ENCODE results near the gene SORCS1. TPM values are rescaled to one million over a fixed set of nuclear protein-coding genes. Genes with fewer than 3 reads are reported as not detected.

The SORCS1 gene
- total and polyA plus RNA-seq, 2 of the 8 experiments (the other 6 are each of a cell fraction or from before 2014, with no cell fraction given): 4.1 to 4.6 TPM

DNA sequence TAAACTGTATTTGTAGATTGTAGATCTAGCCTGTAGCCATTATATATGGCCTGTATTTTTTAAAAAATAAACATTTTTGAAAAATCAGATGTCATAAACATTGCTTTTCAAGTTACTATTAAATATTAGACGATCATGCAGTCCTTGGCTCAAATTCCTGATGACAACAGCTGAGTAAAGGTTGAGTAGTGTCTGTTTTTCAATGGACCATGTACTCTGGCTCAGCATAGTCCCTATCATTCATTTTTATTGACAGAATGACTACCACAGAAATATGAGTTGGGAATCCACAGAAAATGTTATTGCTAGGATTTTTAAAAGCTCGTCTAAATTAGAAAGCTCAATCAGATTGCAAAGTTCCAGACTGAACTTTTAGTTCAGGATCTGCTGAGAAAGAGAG is 145.4 kb downstream of the SORCS1 start:
- WGBS, 2 experiments (ENCODE audit: extremely low coverage in 1 of 2, insufficient coverage in 1 of 2, insufficient read length in 1 of 2, insufficient replicate concordance in 2 of 2, low coverage in 1 of 2, low lambda C conversion rate in 2 of 2, missing lambda C conversion rate in 1 of 2): 94% methylated on average over 2 of the region's 2 CpGs; no CpG with 5 or more reads in 1 of the 2 experiments
- Histone ChIP-seq H3K14ac (ENCODE audit: insufficient read length) (no peak overlapping the region), H3K4me3 (ENCODE audit: extremely low read depth in 1 of 4, insufficient read depth in 2 of 4, low read depth in 3 of 4, low read length in 4 of 4) (no peak overlapping the region), H2AFZ (ENCODE audit: low read length) (no peak overlapping the region), H3K27ac (ENCODE audit: low read depth, low read length) (no peak overlapping the region), H3K4ac (replicated peaks; ENCODE audit: insufficient read length, low read depth, low read length) (no peak overlapping the region), H2BK5ac (ENCODE audit: low read depth, low read length) (no peak overlapping the region), H3K4me1 (replicated peaks in 1 of 4; ENCODE audit: control insufficient read depth in 3 of 4, insufficient read depth in 4 of 4, low read length in 3 of 4) (peaks cover 0 to 5% (median 0%) of the 10 kb centered on the region in 4 experiments; a peak in 1 of 7 replicates), H4K5ac (ENCODE audit: insufficient read length, low read depth, low read length) (no peak overlapping the region), H3K23me2 (ENCODE audit: low read depth, low read length) (no peaks in the 10 kb centered on the region), H4K91ac (replicated peaks; ENCODE audit: insufficient read length, low read length) (no peak overlapping the region), H3K23ac (ENCODE audit: insufficient read length) (no peak overlapping the region), H3K9me3 (ENCODE audit: insufficient read depth in 2 of 2, low read depth in 1 of 2, low read length in 1 of 2) (peaks cover 0 to 3% of the 10 kb centered on the region in 2 experiments; a peak in 1 of 4 replicates), H4K8ac (ENCODE audit: extremely low read depth, insufficient read depth, low read length) (no peak overlapping the region), H3K79me2 (ENCODE audit: control insufficient read depth in 1 of 2, insufficient read depth in 2 of 2, low read length in 2 of 2) (no peaks in the 10 kb centered on the region), H2BK12ac (ENCODE audit: low read depth, low read length) (no peak overlapping the region), H3K56ac (replicated peaks; ENCODE audit: insufficient read length, low read depth, low read length) (no peak overlapping the region), H3K79me1 (ENCODE audit: low read depth, low read length) (no peaks in the 10 kb centered on the region), H3K18ac (ENCODE audit: extremely low read depth, low read length) (no peak overlapping the region), H2BK120ac (replicated peaks; ENCODE audit: low read depth, low read length) (no peak overlapping the region), H3K27me3 (replicated peaks in 1 of 4; ENCODE audit: control insufficient read depth in 3 of 4, extremely low read depth in 1 of 4, insufficient read depth in 3 of 4, low read length in 3 of 4) (no peaks in the 10 kb centered on the region), H3K36me3 (ENCODE audit: control insufficient read depth in 2 of 4, insufficient read depth in 4 of 4, low read length in 3 of 4) (no peaks in the 10 kb centered on the region), H4K20me1 (replicated peaks in 1 of 2; ENCODE audit: control insufficient read depth in 1 of 2, insufficient read depth in 2 of 2, low read length in 2 of 2) (no peaks in the 10 kb centered on the region), H3K4me2 (ENCODE audit: insufficient read depth in 1 of 2, low read depth in 2 of 2, low read length in 2 of 2) (no peak overlapping the region), H2BK15ac (ENCODE audit: low read length) (no peak overlapping the region), H3K9ac (replicated peaks in 1 of 4; ENCODE audit: extremely low read depth in 1 of 4, low read depth in 3 of 4, low read length in 3 of 4) (no peak overlapping the region), H2BK20ac (ENCODE audit: low read length) (no peak overlapping the region), H2AK5ac (ENCODE audit: low read depth, low read length) (no peak overlapping the region)
- DNase-seq (ENCODE audit: low read depth in 1 of 2, low spot score in 2 of 2) (no peak), FAIRE-seq (no peak)
- POLR2A ChIA-PET (ENCODE audit: partially characterized antibody): no interaction called here
- TF ChIP-seq, protein P1, sequence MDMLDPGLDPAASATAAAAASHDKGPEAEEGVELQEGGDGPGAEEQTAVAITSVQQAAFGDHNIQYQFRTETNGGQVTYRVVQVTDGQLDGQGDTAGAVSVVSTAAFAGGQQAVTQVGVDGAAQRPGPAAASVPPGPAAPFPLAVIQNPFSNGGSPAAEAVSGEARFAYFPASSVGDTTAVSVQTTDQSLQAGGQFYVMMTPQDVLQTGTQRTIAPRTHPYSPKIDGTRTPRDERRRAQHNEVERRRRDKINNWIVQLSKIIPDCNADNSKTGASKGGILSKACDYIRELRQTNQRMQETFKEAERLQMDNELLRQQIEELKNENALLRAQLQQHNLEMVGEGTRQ (IDR thresholded peaks at IDR 0.05; ENCODE audit: low read length): no peak
- no peak for TF ChIP-seq CTBP2 (IDR thresholded peaks at IDR 0.05; ENCODE audit: borderline replicate concordance, insufficient read depth, insufficient read length, low read length)
- CTCF ChIA-PET (ENCODE audit: partially characterized antibody): interaction anchor here (0.8 to 1.5 kb wide), 3 partner anchors 12 to 124 kb away, joined by 3 read pairs; no protein-coding TSS in a partner anchor
